ENCODE results near the gene FUNDC2.

DNA sequence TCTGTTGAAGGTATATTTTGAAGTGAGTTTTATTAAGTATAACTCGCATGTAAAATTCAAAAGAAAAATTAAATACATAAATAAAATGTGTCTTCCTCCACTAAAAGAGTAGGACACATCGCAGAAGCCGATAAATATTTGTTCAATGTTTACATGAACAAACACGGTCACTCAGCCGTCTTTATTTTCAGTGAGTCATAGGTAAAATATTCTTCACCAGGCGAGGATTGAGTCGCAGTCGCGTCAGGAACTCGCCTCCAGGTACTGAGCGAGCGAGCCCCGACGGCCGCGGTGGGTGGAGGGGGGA is 271 bp upstream of the FUNDC2 start:
- TF ChIP-seq, protein P1, sequence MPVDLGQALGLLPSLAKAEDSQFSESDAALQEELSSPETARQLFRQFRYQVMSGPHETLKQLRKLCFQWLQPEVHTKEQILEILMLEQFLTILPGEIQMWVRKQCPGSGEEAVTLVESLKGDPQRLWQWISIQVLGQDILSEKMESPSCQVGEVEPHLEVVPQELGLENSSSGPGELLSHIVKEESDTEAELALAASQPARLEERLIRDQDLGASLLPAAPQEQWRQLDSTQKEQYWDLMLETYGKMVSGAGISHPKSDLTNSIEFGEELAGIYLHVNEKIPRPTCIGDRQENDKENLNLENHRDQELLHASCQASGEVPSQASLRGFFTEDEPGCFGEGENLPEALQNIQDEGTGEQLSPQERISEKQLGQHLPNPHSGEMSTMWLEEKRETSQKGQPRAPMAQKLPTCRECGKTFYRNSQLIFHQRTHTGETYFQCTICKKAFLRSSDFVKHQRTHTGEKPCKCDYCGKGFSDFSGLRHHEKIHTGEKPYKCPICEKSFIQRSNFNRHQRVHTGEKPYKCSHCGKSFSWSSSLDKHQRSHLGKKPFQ (tag by site-specific recombination; IDR thresholded peaks at IDR 0.05) = no peak
- TF ChIP-seq, protein P2, sequence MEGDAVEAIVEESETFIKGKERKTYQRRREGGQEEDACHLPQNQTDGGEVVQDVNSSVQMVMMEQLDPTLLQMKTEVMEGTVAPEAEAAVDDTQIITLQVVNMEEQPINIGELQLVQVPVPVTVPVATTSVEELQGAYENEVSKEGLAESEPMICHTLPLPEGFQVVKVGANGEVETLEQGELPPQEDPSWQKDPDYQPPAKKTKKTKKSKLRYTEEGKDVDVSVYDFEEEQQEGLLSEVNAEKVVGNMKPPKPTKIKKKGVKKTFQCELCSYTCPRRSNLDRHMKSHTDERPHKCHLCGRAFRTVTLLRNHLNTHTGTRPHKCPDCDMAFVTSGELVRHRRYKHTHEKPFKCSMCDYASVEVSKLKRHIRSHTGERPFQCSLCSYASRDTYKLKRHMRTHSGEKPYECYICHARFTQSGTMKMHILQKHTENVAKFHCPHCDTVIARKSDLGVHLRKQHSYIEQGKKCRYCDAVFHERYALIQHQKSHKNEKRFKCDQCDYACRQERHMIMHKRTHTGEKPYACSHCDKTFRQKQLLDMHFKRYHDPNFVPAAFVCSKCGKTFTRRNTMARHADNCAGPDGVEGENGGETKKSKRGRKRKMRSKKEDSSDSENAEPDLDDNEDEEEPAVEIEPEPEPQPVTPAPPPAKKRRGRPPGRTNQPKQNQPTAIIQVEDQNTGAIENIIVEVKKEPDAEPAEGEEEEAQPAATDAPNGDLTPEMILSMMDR (tag by site-specific recombination; IDR thresholded peaks at IDR 0.05) = no peak
- TF ChIP-seq TCF7L2 (IDR thresholded peaks at IDR 0.05; ENCODE audit: borderline replicate concordance, low read depth, low read length) (no peak), ZNF585B (tag by site-specific recombination; IDR thresholded peaks at IDR 0.05) (no peak), ZNF777 (tag by site-specific recombination; IDR thresholded peaks at IDR 0.05; ENCODE audit: borderline replicate concordance) (no peak), KLF10 (tag by site-specific recombination; IDR thresholded peaks at IDR 0.05) (no peak), ZBTB20 (tag by site-specific recombination; IDR thresholded peaks at IDR 0.05) (no peak), ZBTB1 (tag by site-specific recombination; IDR thresholded peaks at IDR 0.05) (no peak)
- TF ChIP-seq, protein P3, sequence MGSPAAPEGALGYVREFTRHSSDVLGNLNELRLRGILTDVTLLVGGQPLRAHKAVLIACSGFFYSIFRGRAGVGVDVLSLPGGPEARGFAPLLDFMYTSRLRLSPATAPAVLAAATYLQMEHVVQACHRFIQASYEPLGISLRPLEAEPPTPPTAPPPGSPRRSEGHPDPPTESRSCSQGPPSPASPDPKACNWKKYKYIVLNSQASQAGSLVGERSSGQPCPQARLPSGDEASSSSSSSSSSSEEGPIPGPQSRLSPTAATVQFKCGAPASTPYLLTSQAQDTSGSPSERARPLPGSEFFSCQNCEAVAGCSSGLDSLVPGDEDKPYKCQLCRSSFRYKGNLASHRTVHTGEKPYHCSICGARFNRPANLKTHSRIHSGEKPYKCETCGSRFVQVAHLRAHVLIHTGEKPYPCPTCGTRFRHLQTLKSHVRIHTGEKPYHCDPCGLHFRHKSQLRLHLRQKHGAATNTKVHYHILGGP (tag by site-specific recombination; IDR thresholded peaks at IDR 0.05) = no peak
- TF ChIP-seq, protein P4, sequence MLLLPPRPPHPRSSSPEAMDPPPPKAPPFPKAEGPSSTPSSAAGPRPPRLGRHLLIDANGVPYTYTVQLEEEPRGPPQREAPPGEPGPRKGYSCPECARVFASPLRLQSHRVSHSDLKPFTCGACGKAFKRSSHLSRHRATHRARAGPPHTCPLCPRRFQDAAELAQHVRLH (tag by site-specific recombination; IDR thresholded peaks at IDR 0.05) = no peak
- TF ChIP-seq, protein P5, sequence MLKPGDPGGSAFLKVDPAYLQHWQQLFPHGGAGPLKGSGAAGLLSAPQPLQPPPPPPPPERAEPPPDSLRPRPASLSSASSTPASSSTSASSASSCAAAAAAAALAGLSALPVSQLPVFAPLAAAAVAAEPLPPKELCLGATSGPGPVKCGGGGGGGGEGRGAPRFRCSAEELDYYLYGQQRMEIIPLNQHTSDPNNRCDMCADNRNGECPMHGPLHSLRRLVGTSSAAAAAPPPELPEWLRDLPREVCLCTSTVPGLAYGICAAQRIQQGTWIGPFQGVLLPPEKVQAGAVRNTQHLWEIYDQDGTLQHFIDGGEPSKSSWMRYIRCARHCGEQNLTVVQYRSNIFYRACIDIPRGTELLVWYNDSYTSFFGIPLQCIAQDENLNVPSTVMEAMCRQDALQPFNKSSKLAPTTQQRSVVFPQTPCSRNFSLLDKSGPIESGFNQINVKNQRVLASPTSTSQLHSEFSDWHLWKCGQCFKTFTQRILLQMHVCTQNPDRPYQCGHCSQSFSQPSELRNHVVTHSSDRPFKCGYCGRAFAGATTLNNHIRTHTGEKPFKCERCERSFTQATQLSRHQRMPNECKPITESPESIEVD (tag by site-specific recombination; IDR thresholded peaks at IDR 0.05) = no peak
